HepG2 (cell line): ENCODE results near the gene PHLPP2. TPM values are rescaled to one million over a fixed set of nuclear protein-coding genes. Genes with fewer than 3 reads are reported as not detected.

Experiments used
- ATAC-seq: fragments of 200-7000 bp; cut with Tn5 transposase; 3 replicates; pipeline ENCODE4 v1.9.1; 2020; ENCODE audit warnings: mild to moderate bottlenecking, moderate library complexity
- BruUV-seq: library from RNA; stranded (reverse); fragments of 400-500 nt; replicated peaks from 2 replicates; lab custom pipeline; 2021; lab: Mats Ljungman, UMichigan
- CTCF ChIA-PET: fragments of 300-600 bp; formaldehyde crosslinking; extraction: SDS; loops from one replicate; lab custom pipeline; 2021; ENCODE audit warnings: low total read pairs, inconsistent platforms, low intra/inter-chr PET ratio; lab: Yijun Ruan, JAX
- POLR2A ChIA-PET: fragments of 350-600 bp; sonication (Branson Sonifier 250); formaldehyde crosslinking; loops from one replicate; lab custom pipeline; 2020; ENCODE audit warnings: antibody characterized with exemption, inconsistent platforms; lab: Yijun Ruan, JAX
- DNase-seq: peaks from one replicate; pipeline ENCODE4 v3.0.0-alpha.2; 2015; ENCODE audit warnings: low spot score
- FAIRE-seq: peaks from 3 replicates; lab custom pipeline; 2011; peaks lifted over from hg19 to GRCh38; lab: Jason Lieb, UNC
- H2AFZ ChIP-seq: one replicate; pipeline ENCODE4 v1.6.1; 2011; ENCODE audit warnings: low read length, inconsistent platforms
- H3K27ac ChIP-seq: fragments of 300-600 bp; 3 replicates; pipeline ENCODE4 v1.8.0; 2011; ENCODE audit warnings: mixed run types, mild to moderate bottlenecking, mixed read lengths, low read length, inconsistent platforms; ENCODE audit not compliant: insufficient read depth; ENCODE audit errors: extremely low read length
- H3K27me3 ChIP-seq, 2 experiments: fragments of 200-600 bp in 1 of 2; 2 replicates in 1 of 2; 3 replicates in 1 of 2; pipeline versions ENCODE4 v1.6.0 to v1.8.0; 2011; ENCODE audit warnings: low read length in 2 of 2, mild to moderate bottlenecking in 2 of 2, moderate library complexity in 2 of 2, inconsistent platforms in 1 of 2; ENCODE audit not compliant: insufficient read depth in 2 of 2, control insufficient read depth in 1 of 2
- H3K36me3 ChIP-seq, 2 experiments: fragments of 200-600 bp in 1 of 2; replicated peaks in 1 of 2; 2 replicates in 1 of 2; 3 replicates in 1 of 2; pipeline versions ENCODE4 v1.5.1 to v1.8.0; 2011; ENCODE audit warnings: low read length in 2 of 2, inconsistent platforms in 1 of 2; ENCODE audit not compliant: insufficient read depth in 2 of 2, control insufficient read depth in 1 of 2
- H3K4me1 ChIP-seq: 2 replicates; pipeline ENCODE4 v1.5.1; 2012; ENCODE audit warnings: low read length, inconsistent platforms; ENCODE audit not compliant: insufficient read depth
- H3K4me2 ChIP-seq: 2 replicates; pipeline ENCODE4 v1.6.0; 2011; ENCODE audit warnings: low read depth, low read length, inconsistent platforms
- H3K4me3 ChIP-seq, 3 experiments: fragments of 200-600 bp in 1 of 3; sonication (generic), shearing (Covaris generic) in 1 of 3; replicated peaks in 1 of 3; 2 replicates each; pipeline ENCODE4 v1.5.1; 2011 to 2016; ENCODE audit warnings: low read length in 3 of 3, inconsistent platforms in 2 of 3, low read depth in 2 of 3, mild to moderate bottlenecking in 2 of 3, control low read depth in 1 of 3, mixed read lengths in 1 of 3; ENCODE audit not compliant: insufficient read depth in 1 of 3
- H3K79me2 ChIP-seq: one replicate; pipeline ENCODE4 v1.6.1; 2011; ENCODE audit warnings: low read length, inconsistent platforms; ENCODE audit not compliant: insufficient read depth
- H3K9ac ChIP-seq: 2 replicates; pipeline ENCODE4 v1.6.0; 2011; ENCODE audit warnings: mild to moderate bottlenecking, low read depth, low read length, inconsistent platforms; ENCODE audit not compliant: insufficient read depth
- H3K9me3 ChIP-seq: 2 replicates; pipeline ENCODE4 v1.5.1; 2012; ENCODE audit warnings: mild to moderate bottlenecking, low read length
- H4K20me1 ChIP-seq: 2 replicates; pipeline ENCODE4 v1.6.0; 2011; ENCODE audit warnings: inconsistent platforms, mild to moderate bottlenecking, low read length, moderate library complexity; ENCODE audit not compliant: insufficient read depth
- ATF1 ChIP-seq: IDR thresholded peaks from 2 replicates; pipeline ENCODE4 v1.6.1; 2016; ENCODE audit warnings: mild to moderate bottlenecking, control low read depth
- CEBPG ChIP-seq: IDR thresholded peaks from 2 replicates; pipeline ENCODE4 v1.6.1; 2016
- DRAP1 ChIP-seq: IDR thresholded peaks from 2 replicates; pipeline ENCODE4 v1.6.1; 2016; ENCODE audit warnings: missing genetic modification reagents, missing compliant biosample characterization
- FOXJ3 ChIP-seq: sonication (generic); formaldehyde crosslinking; IDR thresholded peaks from 2 replicates; pipeline ENCODE4 v1.4.0; 2020; ENCODE audit warnings: missing genetic modification reagents, mild to moderate bottlenecking, borderline replicate concordance
- FOXP4 ChIP-seq: sonication (generic); formaldehyde crosslinking; IDR thresholded peaks from 2 replicates; pipeline ENCODE4 v1.4.0; 2020; ENCODE audit warnings: missing genetic modification reagents
- HDAC2 ChIP-seq: sonication (generic); formaldehyde crosslinking; IDR thresholded peaks from 2 replicates; pipeline ENCODE4 v1.4.0; 2020; ENCODE audit warnings: missing genetic modification reagents
- HNRNPL ChIP-seq: fragments of 200-400 bp; formaldehyde crosslinking; IDR thresholded peaks from 2 replicates; pipeline ENCODE4 v1.6.1; 2017; ENCODE audit warnings: mild to moderate bottlenecking, low read depth, low read length
- LCORL ChIP-seq, 2 experiments: fragments of 450-650 bp in 1 of 2; sonication (generic) in 1 of 2; formaldehyde crosslinking in 1 of 2; IDR thresholded peaks; 2 replicates each; pipeline versions ENCODE4 v1.5.0 to v1.6.1; 2017 to 2020; ENCODE audit warnings: antibody characterized with exemption in 1 of 2, missing genetic modification reagents in 1 of 2
- NR2F6 ChIP-seq, 2 experiments: IDR thresholded peaks; 2 replicates each; pipeline ENCODE4 v1.6.1; 2016; ENCODE audit warnings: antibody characterized with exemption in 1 of 2, mild to moderate bottlenecking in 1 of 2
- REL ChIP-seq: sonication (generic); formaldehyde crosslinking; conservative IDR thresholded peaks from 2 replicates; pipeline ENCODE4 v1.8.0; 2022; ENCODE audit warnings: mild to moderate bottlenecking, missing genetic modification reagents, moderate library complexity
- RXRB ChIP-seq: IDR thresholded peaks from 2 replicates; pipeline ENCODE4 v1.6.1; 2016; ENCODE audit warnings: borderline replicate concordance, missing genetic modification reagents, missing compliant biosample characterization
- SNAPC2 ChIP-seq: sonication (generic); formaldehyde crosslinking; IDR thresholded peaks from 2 replicates; pipeline ENCODE4 v1.8.1; 2022; ENCODE audit warnings: mild to moderate bottlenecking, missing genetic modification reagents
- TEAD3 ChIP-seq: optimal IDR thresholded peaks from 2 replicates; pipeline ENCODE3; 2016; ENCODE audit warnings: borderline replicate concordance
- ZBTB49 ChIP-seq: sonication (generic); formaldehyde crosslinking; IDR thresholded peaks from 2 replicates; pipeline ENCODE4 v1.4.0; 2020; ENCODE audit warnings: missing genetic modification reagents, borderline replicate concordance
- ZBTB7B ChIP-seq: sonication (generic); formaldehyde crosslinking; IDR thresholded peaks from 2 replicates; pipeline ENCODE4 v1.4.0; 2020; ENCODE audit warnings: missing genetic modification reagents
- ZEB1 ChIP-seq: IDR thresholded peaks from 2 replicates; pipeline ENCODE4 v1.6.1; 2012; ENCODE audit warnings: mild to moderate bottlenecking, low read depth, inconsistent platforms; ENCODE audit not compliant: insufficient replicate concordance
- ZFP36L2 ChIP-seq: sonication (generic); formaldehyde crosslinking; IDR thresholded peaks from 2 replicates; pipeline ENCODE4 v1.4.0; 2020; ENCODE audit warnings: missing genetic modification reagents
- ZMYM2 ChIP-seq: sonication (generic); formaldehyde crosslinking; IDR thresholded peaks from 2 replicates; pipeline ENCODE4 v1.8.0; 2022; ENCODE audit warnings: mild to moderate bottlenecking, missing genetic modification reagents
- ZNF10 ChIP-seq: sonication (generic); formaldehyde crosslinking; IDR thresholded peaks from 2 replicates; pipeline ENCODE4 v1.4.0; 2020; ENCODE audit warnings: mild to moderate bottlenecking, low read depth, missing genetic modification reagents, borderline replicate concordance
- ZNF354B ChIP-seq: sonication (generic); formaldehyde crosslinking; IDR thresholded peaks from 2 replicates; pipeline ENCODE4 v1.8.0; 2022; ENCODE audit warnings: mild to moderate bottlenecking, missing genetic modification reagents
- ZNF549 ChIP-seq: sonication (generic); formaldehyde crosslinking; IDR thresholded peaks from 2 replicates; pipeline ENCODE4 v1.5.0; 2020; ENCODE audit warnings: missing genetic modification reagents
- ZNF558 ChIP-seq: sonication (generic); formaldehyde crosslinking; IDR thresholded peaks from 2 replicates; pipeline ENCODE4 v1.9.0; 2022; ENCODE audit warnings: mild to moderate bottlenecking, missing genetic modification reagents, borderline replicate concordance
- WGBS: methylation state at CpG from one replicate; pipeline ENCODE4 v1.1.6; 2017; ENCODE audit warnings: low lambda C conversion rate; 5-methylcytosine and 5-hydroxymethylcytosine counted together
- in situ Hi-C: cut with HindIII; loops from 2 replicates; pipeline ENCODE4 v1.10.0; 2017; ENCODE audit warnings: low pct_unique_long_range_greater_than_20kb; ENCODE audit not compliant: extremely low pct_ligation_motif_present
- intact Hi-C: fragments of 100-400 bp; cut with micrococcal nuclease; formaldehyde crosslinking; loops from one replicate; pipeline ENCODE4 v1.10.0; 2022; ENCODE audit not compliant: unreplicated experiment
- polyA plus RNA-seq, 8 experiments: library from polyadenylated mRNA; depleted of rRNA in 3 of 8; stranded (reverse) in 7 of 8; unstranded in 1 of 8; fragments of >200 nt; fragmentation: Illumina TruSeq in 4 of 8; extraction: Trizol in 4 of 8; gene quantifications; 2 replicates each; pipeline versions ENCODE4 v1.2.1 to v1.2.3, GENCODE V29; 2011 to 2016; ENCODE audit warnings: low read depth in 4 of 8, missing spikeins in 1 of 8, mixed read lengths in 1 of 8; ENCODE audit not compliant: insufficient read depth in 1 of 8
- total RNA-seq, 5 experiments: library from RNA; depleted of rRNA; stranded (reverse); fragments of >200 nt; fragmentation: Illumina TruSeq; extraction: Trizol; gene quantifications; 2 replicates each; pipeline ENCODE4 v1.2.3, GENCODE V29; 2016; ENCODE audit warnings: low read depth in 1 of 5

PHLPP2 gene
- total and polyA plus RNA-seq, 2 of the 13 experiments (the other 11 are each of a cell fraction or from before 2014, with no cell fraction given) = 8.9 TPM

GRCh38 chr16:71623597-71623996 lies 100.9 kb downstream of the PHLPP2 start:
- FAIRE-seq (peak; percentile 91), DNase-seq (peak; percentile 72), ATAC-seq (peak; percentile 84)
- 4% methylated on average over 3 of the region's 3 CpGs for WGBS
- Histone ChIP-seq H2AFZ (peak overlapping the region; percentile 43), H4K20me1 (no peaks in the 10 kb centered on the region), H3K9ac (no peak overlapping the region), H3K27me3 (peaks cover 0 to 2% of the 10 kb centered on the region in 2 experiments; a peak in 1 of 5 replicates), H3K9me3 (no peaks in the 10 kb centered on the region), H3K4me1 (peaks cover 36% of the 10 kb centered on the region), H3K27ac (peak overlapping the region; percentile 23), H3K79me2 (no peaks in the 10 kb centered on the region), H3K4me2 (peak overlapping the region; percentile 59), H3K36me3 (no peaks in the 10 kb centered on the region), H3K4me3 (peak overlapping the region in 2 of 3 experiments; percentile 33; a peak in 3 of 6 replicates)
- intact Hi-C loops (loop anchor here (2.0 kb wide), 1 partner anchor 123 kb away; no protein-coding TSS in a partner anchor), in situ Hi-C loops (no loop called here)
- ChIA-PET POLR2A (interaction anchor here (1.4 kb wide), 1 partner anchor 59 kb away, joined by 5 read pairs; no protein-coding TSS in a partner anchor), CTCF (no interaction called here)
- BruUV-seq = no TSS peak
- TF ChIP-seq CEBPG (CRISPR knock-in tag) (peak; percentile 48), TEAD3 (peak; percentile 53), ZNF549 (no peak), ZBTB7B (CRISPR knock-in tag) (peak; percentile 48; the same call in 1 of the 2 replicates), REL (CRISPR knock-in tag) (no peak), HNRNPL (no peak), DRAP1 (CRISPR knock-in tag) (0 out of 2 replicates have a peak, but pooled peaks have one; percentile 15), SNAPC2 (CRISPR knock-in tag) (peak; percentile 47; the same call in 1 of the 2 replicates), ZFP36L2 (no peak), FOXJ3 (peak; percentile 78), HDAC2 (CRISPR knock-in tag) (peak; percentile 53; the same call in 1 of the 2 replicates), ZNF10 (CRISPR knock-in tag) (no peak), ATF1 (CRISPR knock-in tag) (no peak), ZNF354B (CRISPR knock-in tag) (no peak), ZMYM2 (CRISPR knock-in tag) (peak; percentile 24; the same call in 1 of the 2 replicates), ZBTB49 (CRISPR knock-in tag) (no peak), RXRB (CRISPR knock-in tag) (peak; percentile 55), ZEB1 (peak; percentile 71), ZNF558 (CRISPR knock-in tag) (no peak), NR2F6 (IDR thresholded peaks at IDR 0.05) (no peak), NR2F6 (CRISPR knock-in tag; IDR thresholded peaks at IDR 0.05) (peak; percentile 42; the same call in 1 of the 2 replicates), LCORL (IDR thresholded peaks at IDR 0.05) (no peak), LCORL (CRISPR knock-in tag; IDR thresholded peaks at IDR 0.05) (peak; percentile 75; the same call in 1 of the 2 replicates), FOXP4 (CRISPR knock-in tag) (peak; percentile 86)
